Prostate gland (tissue), 2 donors: Measurements from ENCODE around the gene OLFM1. TPM values are rescaled to one million over a fixed set of nuclear protein-coding genes. Genes with fewer than 3 reads are reported as not detected.

Experiments used
- DNase-seq: peaks from one replicate; pipeline ENCODE4 v3.0.0-alpha.2; 2019; ENCODE audit warnings: low spot score
- H3K27ac ChIP-seq, 2 donors: fragments of 200-600 bp; sonication (generic); 2 replicates each; pipeline ENCODE4 v1.5.1; 2017 to 2019
- H3K27me3 ChIP-seq: fragments of 200-600 bp; sonication (generic); replicated peaks from 2 replicates; pipeline ENCODE4 v1.5.1; 2019; ENCODE audit not compliant: insufficient read depth
- H3K36me3 ChIP-seq, 2 donors: fragments of 200-600 bp; sonication (generic); 1 replicate in 1 of 2; 2 replicates in 1 of 2; pipeline versions ENCODE4 v1.5.1 to v1.8.1; 2017 to 2019
- H3K4me1 ChIP-seq: fragments of 200-600 bp; sonication (generic); replicated peaks from 2 replicates; pipeline ENCODE4 v1.5.1; 2019
- H3K4me3 ChIP-seq, 2 donors: fragments of 200-600 bp; sonication (generic); 2 replicates each; pipeline ENCODE4 v1.5.1; 2017 to 2019
- H3K9me3 ChIP-seq: fragments of 200-600 bp; sonication (generic); 2 replicates; pipeline ENCODE4 v1.5.1; 2017
- POLR2A ChIP-seq: fragments of 450-650 bp; IDR thresholded peaks from one replicate; pipeline ENCODE4 v1.6.1; 2016; ENCODE audit warnings: antibody characterized with exemption, mild to moderate bottlenecking
- POLR2AphosphoS5 ChIP-seq: sonication (generic); formaldehyde crosslinking; IDR thresholded peaks from one replicate; pipeline ENCODE4 v1.6.1; 2017; ENCODE audit warnings: antibody characterized with exemption
- WGBS: methylation state at CpG from one replicate; pipeline ENCODE4 v1.1.5; 2018; 5-methylcytosine and 5-hydroxymethylcytosine counted together
- intact Hi-C: fragments of 100-400 bp; cut with DNase I; formaldehyde crosslinking; loops from one replicate; pipeline ENCODE4 v1.14.2; 2022
- total RNA-seq, 2 donors: library from RNA; depleted of rRNA; stranded (reverse); fragments of >200 nt; gene quantifications; one replicate each; pipeline ENCODE4 v1.1.0, GENCODE V29; 2016
- TF ChIP-seq, protein P1 (sequence below), 4 experiments: fragments of 200-600 bp in 2 of 4; fragments of 450-650 bp in 2 of 4; sonication (generic) in 2 of 4; IDR thresholded peaks; 1 replicate in 3 of 4; 2 replicates in 1 of 4; pipeline ENCODE4 v1.5.1; 2016 to 2019; ENCODE audit warnings: antibody characterized with exemption in 4 of 4, mild to moderate bottlenecking in 2 of 4, moderate library complexity in 2 of 4

The OLFM1 gene
- total RNA-seq, 2 donors from 2014 or later, result 11.7 to 23.3 TPM

GRCh38 chr9:135150981-135151380 lies 63.5 kb downstream of the OLFM1 start:
- Histone ChIP-seq H3K4me1 (no peaks in the 10 kb centered on the region), H3K27ac (no peak overlapping the region), H3K27me3 (no peaks in the 10 kb centered on the region), H3K4me3 (no peak overlapping the region), H3K9me3 (no peaks in the 10 kb centered on the region), H3K36me3 (no peaks in the 10 kb centered on the region)
- TF ChIP-seq, protein P1, sequence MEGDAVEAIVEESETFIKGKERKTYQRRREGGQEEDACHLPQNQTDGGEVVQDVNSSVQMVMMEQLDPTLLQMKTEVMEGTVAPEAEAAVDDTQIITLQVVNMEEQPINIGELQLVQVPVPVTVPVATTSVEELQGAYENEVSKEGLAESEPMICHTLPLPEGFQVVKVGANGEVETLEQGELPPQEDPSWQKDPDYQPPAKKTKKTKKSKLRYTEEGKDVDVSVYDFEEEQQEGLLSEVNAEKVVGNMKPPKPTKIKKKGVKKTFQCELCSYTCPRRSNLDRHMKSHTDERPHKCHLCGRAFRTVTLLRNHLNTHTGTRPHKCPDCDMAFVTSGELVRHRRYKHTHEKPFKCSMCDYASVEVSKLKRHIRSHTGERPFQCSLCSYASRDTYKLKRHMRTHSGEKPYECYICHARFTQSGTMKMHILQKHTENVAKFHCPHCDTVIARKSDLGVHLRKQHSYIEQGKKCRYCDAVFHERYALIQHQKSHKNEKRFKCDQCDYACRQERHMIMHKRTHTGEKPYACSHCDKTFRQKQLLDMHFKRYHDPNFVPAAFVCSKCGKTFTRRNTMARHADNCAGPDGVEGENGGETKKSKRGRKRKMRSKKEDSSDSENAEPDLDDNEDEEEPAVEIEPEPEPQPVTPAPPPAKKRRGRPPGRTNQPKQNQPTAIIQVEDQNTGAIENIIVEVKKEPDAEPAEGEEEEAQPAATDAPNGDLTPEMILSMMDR (IDR thresholded peaks at IDR 0.05), result no peak
- TF ChIP-seq POLR2A (no peak), POLR2AphosphoS5 (no peak)
- WGBS, result 95% methylated on average over 11 of the region's 11 CpGs
- intact Hi-C loops, result no loop called here
- no peak for DNase-seq

GRCh38 chr9:135151757-135152613 lies 64.5 kb downstream of the OLFM1 start:
- 53% methylated on average over 6 of the region's 6 CpGs for WGBS
- Histone ChIP-seq H3K9me3 (no peaks in the 10 kb centered on the region), H3K36me3 (no peaks in the 10 kb centered on the region), H3K4me3 (no peak overlapping the region), H3K4me1 (no peaks in the 10 kb centered on the region), H3K27me3 (no peaks in the 10 kb centered on the region), H3K27ac (no peak overlapping the region)
- intact Hi-C loops, result no loop called here
- DNase-seq, result no peak
- TF ChIP-seq, protein P1 (IDR thresholded peaks at IDR 0.05), result no peak

- no peak overlapping the region for H3K4me3 ChIP-seq
- TF ChIP-seq, protein P1 (IDR thresholded peaks at IDR 0.05), result no peak
- no peak for TF ChIP-seq POLR2AphosphoS5
- TF ChIP-seq POLR2A, result no peak
- 19% methylated on average over 17 of the region's 17 CpGs for WGBS
- no peak for DNase-seq
- H3K27ac ChIP-seq, result no peak overlapping the region
- no peaks in the 10 kb centered on the region for H3K36me3 ChIP-seq
- H3K9me3 ChIP-seq, result no peaks in the 10 kb centered on the region
- intact Hi-C loops, result no loop called here
- H3K27me3 ChIP-seq, result no peaks in the 10 kb centered on the region
- no peaks in the 10 kb centered on the region for H3K4me1 ChIP-seq
Observed at GRCh38 chr9:135152614-135153334, 65.3 kb downstream of the OLFM1 start.

GRCh38 chr9:135154050-135154615 lies 66.7 kb downstream of the OLFM1 start:
- WGBS, result 83% methylated on average over 11 of the region's 11 CpGs

More at GRCh38 chr9:135154050-135154615, 66.7 kb downstream of the OLFM1 start:
- Histone ChIP-seq H3K36me3 (no peaks in the 10 kb centered on the region), H3K4me1 (no peaks in the 10 kb centered on the region), H3K4me3 (no peak overlapping the region), H3K27me3 (no peaks in the 10 kb centered on the region), H3K27ac (no peak overlapping the region), H3K9me3 (no peaks in the 10 kb centered on the region)
- no peak for TF ChIP-seq POLR2A
- TF ChIP-seq, protein P1 (IDR thresholded peaks at IDR 0.05), result no peak
- TF ChIP-seq POLR2AphosphoS5, result no peak
- intact Hi-C loops, result no loop called here
- no peak for DNase-seq
